ENCODE data around the gene DOHH. TPM values are rescaled to one million over a fixed set of nuclear protein-coding genes. Genes with fewer than 3 reads are reported as not detected.

The DOHH gene
- polyA plus RNA-seq, 2 of the 4 experiments (the other 2 are of a cell fraction) = 4.6 to 13.3 TPM

DNA sequence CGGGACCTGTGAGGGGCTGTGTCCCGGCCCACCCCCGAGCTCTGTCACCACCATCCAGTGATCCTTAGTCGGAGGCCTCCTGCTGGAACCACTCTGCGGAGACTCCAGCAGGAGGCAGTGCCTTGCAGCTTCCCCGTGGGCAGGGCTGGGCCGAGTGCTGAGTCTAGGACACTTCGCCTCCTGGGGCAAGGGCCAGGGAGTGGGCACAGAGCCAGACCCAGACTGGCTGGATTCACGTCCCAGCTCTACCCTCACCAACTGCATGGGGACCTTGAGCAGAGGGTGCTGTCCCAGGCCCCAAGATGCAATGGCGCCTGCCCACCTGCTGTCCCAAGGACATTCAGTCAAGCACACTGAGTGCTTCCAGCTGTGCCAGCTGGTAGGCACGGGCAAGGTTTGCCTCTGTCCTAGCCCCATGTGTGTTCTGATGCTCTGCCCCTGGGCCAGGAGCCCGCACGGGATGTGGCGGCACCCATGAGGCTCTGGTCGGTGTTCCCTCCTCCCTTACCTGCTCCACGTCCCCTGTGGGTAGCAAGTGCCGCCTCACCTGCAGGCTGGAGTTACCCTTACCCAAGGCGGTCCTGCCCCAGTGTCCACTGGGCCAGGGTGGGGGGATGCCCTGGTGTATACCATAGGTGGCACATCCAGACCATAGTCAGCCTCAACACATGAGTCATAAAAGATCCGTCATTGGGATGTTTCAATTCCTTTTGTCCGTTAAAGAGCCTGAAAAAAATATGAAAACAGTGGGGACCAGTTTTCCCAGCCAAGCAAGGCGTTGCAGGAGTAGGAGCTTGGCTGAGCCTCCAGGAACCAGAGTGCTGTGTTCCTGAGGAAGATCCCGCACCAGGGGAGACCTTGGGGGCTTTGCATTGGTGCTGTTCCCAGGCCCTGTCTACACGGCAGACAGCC is 13.0 kb upstream of the DOHH start:
- POLR2A ChIA-PET = no interaction called here
- 90% methylated on average over 12 of the region's 23 CpGs for WGBS (ENCODE audit: missing lambda C conversion rate)
- H3K9me3 ChIP-seq = no peaks in the 10 kb centered on the region
- TF ChIP-seq RARB (CRISPR knock-in tag; IDR thresholded peaks at IDR 0.05) = no peak
- no peak for TF ChIP-seq TFCP2L1 (CRISPR knock-in tag; IDR thresholded peaks at IDR 0.05)
- TF ChIP-seq, protein P1, sequence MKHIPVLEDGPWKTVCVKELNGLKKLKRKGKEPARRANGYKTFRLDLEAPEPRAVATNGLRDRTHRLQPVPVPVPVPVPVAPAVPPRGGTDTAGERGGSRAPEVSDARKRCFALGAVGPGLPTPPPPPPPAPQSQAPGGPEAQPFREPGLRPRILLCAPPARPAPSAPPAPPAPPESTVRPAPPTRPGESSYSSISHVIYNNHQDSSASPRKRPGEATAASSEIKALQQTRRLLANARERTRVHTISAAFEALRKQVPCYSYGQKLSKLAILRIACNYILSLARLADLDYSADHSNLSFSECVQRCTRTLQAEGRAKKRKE (CRISPR knock-in tag; IDR thresholded peaks at IDR 0.05; ENCODE audit: low read depth) = no peak
- no peak for TF ChIP-seq MAFK (IDR thresholded peaks at IDR 0.05; ENCODE audit: partially characterized antibody)
- no peak for TF ChIP-seq KDM1A (IDR thresholded peaks at IDR 0.05; ENCODE audit: low read depth)
- no peak for TF ChIP-seq FOSB (CRISPR knock-in tag; IDR thresholded peaks at IDR 0.05)
- no peak for TF ChIP-seq POLR2AphosphoS2 (conservative IDR thresholded peaks at IDR 0.05; ENCODE audit: low read length)
- TF ChIP-seq CTCF (IDR thresholded peaks at IDR 0.05) = no peak
- TF ChIP-seq NPAS2 (CRISPR knock-in tag; IDR thresholded peaks at IDR 0.05; ENCODE audit: borderline replicate concordance) = no peak
- TF ChIP-seq NR3C1 (IDR thresholded peaks at IDR 0.05) = no peak
- no peak for TF ChIP-seq CBX8 (IDR thresholded peaks at IDR 0.05)
- H3K27ac ChIP-seq = no peak overlapping the region
- CTCF ChIA-PET = interaction anchor here (0.5 to 1.9 kb wide), 4 partner anchors 32 to 627 kb away, joined by 3 to 10 read pairs (median 3); no protein-coding TSS in a partner anchor
- FAIRE-seq (no peak), ATAC-seq (peak; percentile 27 to 37; a peak in 3 of 6 replicates), DNase-seq (ENCODE audit: low read depth in 1 of 2, low spot score in 1 of 2) (no peak)
- no peak overlapping the region for H3K4me3 ChIP-seq
- H3K4me1 ChIP-seq = peaks cover 26% of the 10 kb centered on the region
- H3K4me2 ChIP-seq = no peak overlapping the region

- CTCF ChIA-PET = interaction anchor here (0.5 to 1.9 kb wide), 5 partner anchors 9 to 628 kb away, joined by 3 to 10 read pairs (median 3); no protein-coding TSS in a partner anchor
- TF ChIP-seq RFX5 (IDR thresholded peaks at IDR 0.05) = no peak
- no peak for TF ChIP-seq RCOR1 (IDR thresholded peaks at IDR 0.05; ENCODE audit: low read depth, low read length)
- TF ChIP-seq, protein P1 (CRISPR knock-in tag; IDR thresholded peaks at IDR 0.05; ENCODE audit: low read depth) = no peak
- no peak for TF ChIP-seq CHD4 (IDR thresholded peaks at IDR 0.05; ENCODE audit: borderline replicate concordance)
- TF ChIP-seq E2F6 (IDR thresholded peaks at IDR 0.05; ENCODE audit: borderline replicate concordance, low read depth) = no peak
- TF ChIP-seq MAX (IDR thresholded peaks at IDR 0.05) = no peak
- TF ChIP-seq ZFP36 (IDR thresholded peaks at IDR 0.05; ENCODE audit: borderline replicate concordance, partially characterized antibody) = no peak
- no peak for TF ChIP-seq SMC3 (IDR thresholded peaks at IDR 0.05)
- TF ChIP-seq NFE2L2 (conservative IDR thresholded peaks at IDR 0.05; ENCODE audit: low read length) = no peak
- TF ChIP-seq MYC (IDR thresholded peaks at IDR 0.05; ENCODE audit: borderline replicate concordance, low read length) = no peak
- no peak for TF ChIP-seq FOXS1 (CRISPR knock-in tag; IDR thresholded peaks at IDR 0.05)
- no peak for TF ChIP-seq NR3C1 (IDR thresholded peaks at IDR 0.05)
- TF ChIP-seq HOXB5 (CRISPR knock-in tag; IDR thresholded peaks at IDR 0.05) = no peak
- no peak for TF ChIP-seq ESRRA (IDR thresholded peaks at IDR 0.05; ENCODE audit: borderline replicate concordance, low read length)
- TF ChIP-seq TP53 (CRISPR knock-in tag; IDR thresholded peaks at IDR 0.05) = no peak
- no peak for TF ChIP-seq BHLHE40 (IDR thresholded peaks at IDR 0.05; ENCODE audit: low read depth, low read length)
- no peak for FAIRE-seq
- POLR2A ChIA-PET = no interaction called here
- no peak overlapping the region for H3K27ac ChIP-seq
- DNase-seq (ENCODE audit: low read depth in 1 of 2, low spot score in 1 of 2) = no peak
- peaks cover 29% of the 10 kb centered on the region for H3K4me1 ChIP-seq
- no peak overlapping the region for H3K4me2 ChIP-seq
- H3K4me3 ChIP-seq = no peak overlapping the region
- ATAC-seq = no peak
- H3K9me3 ChIP-seq = no peaks in the 10 kb centered on the region
- WGBS (ENCODE audit: missing lambda C conversion rate) = 90% methylated on average over 16 of the region's 17 CpGs
Observed at GRCh38 chr19:3512562-3513228, 12.2 kb upstream of the DOHH start.

Measured in A549 (cell line).